K562 (cell line): ENCODE results near the gene POLR3H. TPM values are rescaled to one million over a fixed set of nuclear protein-coding genes. Genes with fewer than 3 reads are reported as not detected.
A peak's percentile ranks its signal among the peaks of the same experiment; 100 is the strongest.

ENCODE experiments used
- ADNP ChIP-seq: fragments of 200-800 bp; sonication (Bioruptor generic); IDR thresholded peaks from 2 replicates; pipeline ENCODE4 v1.6.1; 2016; ENCODE audit warnings: missing genetic modification characterization, missing compliant biosample characterization
- ARID1B ChIP-seq: fragments of 450-650 bp; IDR thresholded peaks from 2 replicates; pipeline ENCODE4 v1.6.1; 2016; ENCODE audit warnings: antibody characterized with exemption, mild to moderate bottlenecking, inconsistent platforms
- CAMTA2 ChIP-seq: fragments of 250-450 bp; sonication (Bioruptor Pico); conservative IDR thresholded peaks from 2 replicates; pipeline ENCODE4 v1.5.1; 2022
- CREB3 ChIP-seq: fragments of 450-650 bp; conservative IDR thresholded peaks from 2 replicates; pipeline ENCODE4 v1.6.1; 2016; ENCODE audit warnings: missing genetic modification characterization, low read depth, mild to moderate bottlenecking, missing compliant biosample characterization, moderate library complexity
- CXXC5 ChIP-seq: fragments of 250-450 bp; sonication (Bioruptor Pico); IDR thresholded peaks from 2 replicates; pipeline ENCODE4 v1.8.0; 2022; ENCODE audit warnings: inconsistent platforms, mild to moderate bottlenecking, moderate library complexity
- EGR1 ChIP-seq: fragments of 450-650 bp; conservative IDR thresholded peaks from 2 replicates; pipeline ENCODE4 v1.6.1; 2017; ENCODE audit warnings: mild to moderate bottlenecking
- FOXP4 ChIP-seq: sonication (generic); formaldehyde crosslinking; IDR thresholded peaks from 2 replicates; pipeline ENCODE4 v1.8.0; 2022; ENCODE audit warnings: mild to moderate bottlenecking, missing genetic modification reagents, borderline replicate concordance
- GABPB2 ChIP-seq: fragments of 250-450 bp; sonication (Bioruptor Pico); conservative IDR thresholded peaks from 2 replicates; pipeline ENCODE4 v1.5.1; 2021; ENCODE audit warnings: mild to moderate bottlenecking
- GATAD2A ChIP-seq: fragments of 450-650 bp; IDR thresholded peaks from 2 replicates; pipeline ENCODE4 v1.6.1; 2017
- GATAD2B ChIP-seq: fragments of 450-650 bp; IDR thresholded peaks from 2 replicates; pipeline ENCODE4 v1.6.1; 2017; ENCODE audit warnings: mild to moderate bottlenecking, borderline replicate concordance
- HNRNPUL1 ChIP-seq: fragments of 200-400 bp; formaldehyde crosslinking; IDR thresholded peaks from 2 replicates; pipeline ENCODE4 v1.6.1; 2017; ENCODE audit warnings: low read length
- MAFG ChIP-seq: fragments of 450-650 bp; conservative IDR thresholded peaks from 2 replicates; pipeline ENCODE4 v1.6.1; 2016; ENCODE audit warnings: missing genetic modification characterization, missing compliant biosample characterization
- NR2F6 ChIP-seq: fragments of 450-650 bp; formaldehyde crosslinking; IDR thresholded peaks from 2 replicates; pipeline ENCODE4 v1.4.0; 2020; ENCODE audit warnings: mild to moderate bottlenecking
- RFX7 ChIP-seq: fragments of 250-450 bp; sonication (Bioruptor Pico); IDR thresholded peaks from 2 replicates; pipeline ENCODE4 v1.5.1; 2021; ENCODE audit warnings: mild to moderate bottlenecking
- SNRNP70 ChIP-seq: fragments of 200-400 bp; formaldehyde crosslinking; optimal IDR thresholded peaks from 2 replicates; pipeline ENCODE3; 2017; ENCODE audit warnings: low read depth, low read length
- TBL1XR1 ChIP-seq, 2 experiments: IDR thresholded peaks; 2 replicates each; pipeline ENCODE4 v1.6.1; 2012; ENCODE audit warnings: improper control_type of control experiment in 2 of 2, low read length in 2 of 2, mild to moderate bottlenecking in 1 of 2
- THAP12 ChIP-seq: fragments of 250-450 bp; sonication (Bioruptor Pico); IDR thresholded peaks from 2 replicates; pipeline ENCODE4 v1.9.0; 2021; ENCODE audit warnings: mild to moderate bottlenecking, inconsistent platforms
- ZC3H11A ChIP-seq: IDR thresholded peaks from 2 replicates; pipeline ENCODE4 v1.6.1; 2012; ENCODE audit warnings: low read depth, low read length, improper control_type of control experiment
- ZFP1 ChIP-seq: fragments of 450-650 bp; formaldehyde crosslinking; IDR thresholded peaks from 2 replicates; pipeline ENCODE4 v1.4.0; 2020; ENCODE audit warnings: mild to moderate bottlenecking, mixed read lengths
- ZNF41 ChIP-seq: fragments of 250-450 bp; sonication (Bioruptor Pico); conservative IDR thresholded peaks from 2 replicates; pipeline ENCODE4 v1.4.0; 2020; ENCODE audit warnings: mild to moderate bottlenecking
- ZNF445 ChIP-seq: fragments of 250-450 bp; sonication (Bioruptor Pico); IDR thresholded peaks from 2 replicates; pipeline ENCODE4 v1.4.0; 2020; ENCODE audit warnings: low read depth, mild to moderate bottlenecking, moderate library complexity
- polyA plus RNA-seq, 8 experiments: library from polyadenylated mRNA; depleted of rRNA in 4 of 8; stranded (reverse) in 5 of 8; unstranded in 3 of 8; fragments of >200 nt; fragmentation: Nextera tagmentation in 2 of 8; fragmentation: Illumina TruSeq in 1 of 8; extraction: Ambion mirVana in 2 of 8; extraction: Trizol in 1 of 8; gene quantifications; 2 replicates each; pipeline versions ENCODE4 v1.2.1 to v1.2.3, GENCODE V29; 2011 to 2014; ENCODE audit warnings: inconsistent platforms in 1 of 8, missing spikeins in 1 of 8
- total RNA-seq, 7 experiments: library from RNA; depleted of rRNA in 6 of 7; stranded (reverse); fragments of >200 nt in 6 of 7; fragmentation: Illumina TruSeq in 2 of 7; extraction: Trizol in 2 of 7; gene quantifications; 2 replicates each; pipeline versions ENCODE4 v1.2.1 to v1.2.3, GENCODE V29; 2011 to 2021; ENCODE audit warnings: low replicate concordance in 1 of 7
- TF ChIP-seq, protein P1 (sequence below): sonication (generic); formaldehyde crosslinking; IDR thresholded peaks from 2 replicates; pipeline ENCODE4 v1.8.0; 2023; ENCODE audit warnings: mild to moderate bottlenecking, missing genetic modification reagents

The POLR3H gene
- total and polyA plus RNA-seq, 9 of the 15 experiments (the other 6 are each of a cell fraction or from before 2014, with no cell fraction given) = 5.3 to 48.4 (median 22.2) TPM

- TF ChIP-seq SNRNP70 = no peak
- TF ChIP-seq NR2F6 (CRISPR knock-in tag) = no peak
- peak in 1 of 2 experiments; percentile 47; a peak in 1 of 4 replicates for TF ChIP-seq TBL1XR1 (IDR thresholded peaks at IDR 0.05; ENCODE audit: low read length in 2 of 2)
- no peak for TF ChIP-seq ADNP (tag)
- TF ChIP-seq RFX7 (CRISPR knock-in tag) = no peak
- no peak for TF ChIP-seq CAMTA2 (CRISPR knock-in tag)
- TF ChIP-seq GATAD2B = no peak
- TF ChIP-seq FOXP4 = no peak; the same call in 1 of the 2 replicates
- no peak for TF ChIP-seq GATAD2A
- no peak for TF ChIP-seq MAFG (tag)
- no peak for TF ChIP-seq ZC3H11A
- no peak for TF ChIP-seq EGR1
- no peak for TF ChIP-seq THAP12 (CRISPR knock-in tag)
- no peak for TF ChIP-seq ZNF41
- peak; percentile 89 for TF ChIP-seq CXXC5 (CRISPR knock-in tag)
- peak; percentile 66 for TF ChIP-seq CREB3 (tag)
- TF ChIP-seq ARID1B = peak; percentile 94
- TF ChIP-seq, protein P1, sequence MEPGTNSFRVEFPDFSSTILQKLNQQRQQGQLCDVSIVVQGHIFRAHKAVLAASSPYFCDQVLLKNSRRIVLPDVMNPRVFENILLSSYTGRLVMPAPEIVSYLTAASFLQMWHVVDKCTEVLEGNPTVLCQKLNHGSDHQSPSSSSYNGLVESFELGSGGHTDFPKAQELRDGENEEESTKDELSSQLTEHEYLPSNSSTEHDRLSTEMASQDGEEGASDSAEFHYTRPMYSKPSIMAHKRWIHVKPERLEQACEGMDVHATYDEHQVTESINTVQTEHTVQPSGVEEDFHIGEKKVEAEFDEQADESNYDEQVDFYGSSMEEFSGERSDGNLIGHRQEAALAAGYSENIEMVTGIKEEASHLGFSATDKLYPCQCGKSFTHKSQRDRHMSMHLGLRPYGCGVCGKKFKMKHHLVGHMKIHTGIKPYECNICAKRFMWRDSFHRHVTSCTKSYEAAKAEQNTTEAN = no peak
- no peak for TF ChIP-seq HNRNPUL1
- TF ChIP-seq GABPB2 (CRISPR knock-in tag) = no peak
- TF ChIP-seq ZNF445 = no peak
- TF ChIP-seq ZFP1 (CRISPR knock-in tag) = no peak
These were observed 20.6 kb downstream of the POLR3H start (continued) for GRCh38 chr22:41523464-41524221.
